Spleen (tissue), 11 donors: ENCODE measurements around the gene CHD2. TPM values are rescaled to one million over a fixed set of nuclear protein-coding genes. Genes with fewer than 3 reads are reported as not detected.
A peak's percentile ranks its signal among the peaks of the same experiment; 100 is the strongest.
"Not testable (repeated sequence)": the region's sequence is repeated elsewhere in the genome, so short reads cannot be mapped to it uniquely, and the experiment has no call there.

ENCODE experiments used
- DNase-seq: peaks from one replicate; pipeline ENCODE4 v3.0.0-alpha.2; 2020
- H3K27ac ChIP-seq, 8 donors: fragments of 200-600 bp; sonication (generic) in 7 of 8; 1 replicate in 4 of 8; 2 replicates in 4 of 8; pipeline versions ENCODE4 v1.5.0 to v1.8.0; 2016 to 2021; ENCODE audit warnings: inconsistent platforms in 4 of 8, mild to moderate bottlenecking in 4 of 8, moderate library complexity in 1 of 8
- H3K27me3 ChIP-seq, 7 donors: fragments of 200-600 bp; sonication (generic) in 6 of 7; replicated peaks in 1 of 7; 1 replicate in 4 of 7; 2 replicates in 3 of 7; pipeline versions ENCODE4 v1.5.0 to v1.8.0; 2016 to 2021; ENCODE audit warnings: inconsistent platforms in 3 of 7, mild to moderate bottlenecking in 1 of 7
- H3K36me3 ChIP-seq, 6 donors: fragments of 200-600 bp; sonication (generic) in 5 of 6; 1 replicate in 4 of 6; 2 replicates in 2 of 6; pipeline versions ENCODE4 v1.5.0 to v1.8.0; 2016 to 2021; ENCODE audit warnings: inconsistent platforms in 2 of 6
- H3K4me1 ChIP-seq, 6 donors: fragments of 200-600 bp; sonication (generic) in 5 of 6; 1 replicate in 3 of 6; 2 replicates in 3 of 6; pipeline versions ENCODE4 v1.5.0 to v1.8.0; 2016 to 2021; ENCODE audit warnings: inconsistent platforms in 3 of 6
- H3K4me3 ChIP-seq, 8 donors: fragments of 200-600 bp; sonication (generic) in 7 of 8; 1 replicate in 4 of 8; 2 replicates in 4 of 8; pipeline versions ENCODE4 v1.5.0 to v1.8.0; 2016 to 2021; ENCODE audit warnings: inconsistent platforms in 4 of 8, mild to moderate bottlenecking in 4 of 8, moderate library complexity in 2 of 8
- H3K9me3 ChIP-seq, 8 donors: fragments of 200-600 bp; sonication (generic) in 7 of 8; 1 replicate in 4 of 8; 2 replicates in 4 of 8; pipeline versions ENCODE4 v1.5.0 to v1.8.0; 2016 to 2021; ENCODE audit warnings: inconsistent platforms in 4 of 8
- POLR2A ChIP-seq, 3 donors: fragments of 450-650 bp; IDR thresholded peaks; one replicate each; pipeline ENCODE4 v1.5.1; 2017; ENCODE audit warnings: antibody characterized with exemption in 3 of 3, mild to moderate bottlenecking in 1 of 3
- POLR2AphosphoS5 ChIP-seq, 3 donors: sonication (generic); formaldehyde crosslinking; IDR thresholded peaks; one replicate each; pipeline ENCODE4 v1.5.1; 2017; ENCODE audit warnings: antibody characterized with exemption in 3 of 3
- WGBS, 5 donors: extraction: QIAGEN DNeasy Blood & Tissue Kit in 3 of 5; methylation state at CpG; one replicate each; pipeline versions ENCODE4 v1.1.5 to v1.1.7; 2013 to 2018; 5-methylcytosine and 5-hydroxymethylcytosine counted together
- intact Hi-C: fragments of 100-400 bp; cut with DNase I; formaldehyde crosslinking; loops from one replicate; pipeline ENCODE4 v1.15.0; 2023; ENCODE audit warnings: low total_unique reads
- polyA plus RNA-seq, 3 donors: library from polyadenylated mRNA; stranded (reverse); fragments of 200-250 nt; gene quantifications; one replicate each; pipeline ENCODE4 v1.2.1, GENCODE V29; 2013
- total RNA-seq, 7 donors: library from RNA; depleted of rRNA in 3 of 7; stranded (reverse); fragments of >200 nt in 3 of 7; fragmentation: NEBNext Ultra II Directional in 4 of 7; extraction: Animal tissue kit (Norgen Biotek cat#: 25700) in 4 of 7; gene quantifications; one replicate each; pipeline versions ENCODE4 v1.1.0 to v1.2.1, GENCODE V29; 2016 to 2021
- TF ChIP-seq, protein P1 (sequence below), 11 experiments: fragments of 200-600 bp in 7 of 11; fragments of 450-650 bp in 4 of 11; sonication (generic) in 4 of 11; IDR thresholded peaks in 8 of 11; conservative IDR thresholded peaks in 3 of 11; 1 replicate in 7 of 11; 2 replicates in 4 of 11; pipeline versions ENCODE4 v1.4.0 to v1.8.0; 2016 to 2021; ENCODE audit warnings: antibody characterized with exemption in 11 of 11, inconsistent platforms in 4 of 11, mild to moderate bottlenecking in 1 of 11
- donor health status: healthy with polysubstance abuse.
- donor health status: DM: no; HTN: no; CAD: no; lungs with moderate emphysema.
- donor health status: DM: no; HTN: no; CAD: no.
- donor health status: Bipolar disorder and iron deficiency.
- donor health status: healthy.
- donor health status: DM: no; HTN: no; CAD: no.
- donor health status: DM: yes; HTN: yes; CAD: no.

CHD2 gene
- total and polyA plus RNA-seq, 10 donors, result 37.3 to 232 (median 170) TPM

GRCh38 chr15:92917598-92918407 is 17.7 kb downstream of the CHD2 start:
- no peaks in the 10 kb centered on the region for H3K27me3 ChIP-seq
- 21 to 30% (median 23%) methylated on average over 11 of the region's 11 CpGs for WGBS, 5 donors
- peak overlapping the region; percentile 66 to 97 (median 84) for H3K27ac ChIP-seq
- peak overlapping the region in 1 of 8 donors; percentile 17 for H3K4me3 ChIP-seq
- H3K4me1 ChIP-seq, result peaks cover 78 to 100% (median 97%) of the 10 kb centered on the region in 6 donors
- peak in 1 of 3 donors; percentile 87 for TF ChIP-seq POLR2AphosphoS5 (IDR thresholded peaks at IDR 0.05)
- TF ChIP-seq, protein P1, sequence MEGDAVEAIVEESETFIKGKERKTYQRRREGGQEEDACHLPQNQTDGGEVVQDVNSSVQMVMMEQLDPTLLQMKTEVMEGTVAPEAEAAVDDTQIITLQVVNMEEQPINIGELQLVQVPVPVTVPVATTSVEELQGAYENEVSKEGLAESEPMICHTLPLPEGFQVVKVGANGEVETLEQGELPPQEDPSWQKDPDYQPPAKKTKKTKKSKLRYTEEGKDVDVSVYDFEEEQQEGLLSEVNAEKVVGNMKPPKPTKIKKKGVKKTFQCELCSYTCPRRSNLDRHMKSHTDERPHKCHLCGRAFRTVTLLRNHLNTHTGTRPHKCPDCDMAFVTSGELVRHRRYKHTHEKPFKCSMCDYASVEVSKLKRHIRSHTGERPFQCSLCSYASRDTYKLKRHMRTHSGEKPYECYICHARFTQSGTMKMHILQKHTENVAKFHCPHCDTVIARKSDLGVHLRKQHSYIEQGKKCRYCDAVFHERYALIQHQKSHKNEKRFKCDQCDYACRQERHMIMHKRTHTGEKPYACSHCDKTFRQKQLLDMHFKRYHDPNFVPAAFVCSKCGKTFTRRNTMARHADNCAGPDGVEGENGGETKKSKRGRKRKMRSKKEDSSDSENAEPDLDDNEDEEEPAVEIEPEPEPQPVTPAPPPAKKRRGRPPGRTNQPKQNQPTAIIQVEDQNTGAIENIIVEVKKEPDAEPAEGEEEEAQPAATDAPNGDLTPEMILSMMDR (IDR thresholded peaks at IDR 0.05 in 8 of 11, conservative IDR thresholded peaks at IDR 0.05 in 3 of 11), result peak; percentile 71 to 96 (median 91)
- no peak for TF ChIP-seq POLR2A (IDR thresholded peaks at IDR 0.05)
- H3K9me3 ChIP-seq, result no peaks in the 10 kb centered on the region
- peak; percentile 94 for DNase-seq
- intact Hi-C loops, result loop anchor here (5.0 kb wide), 1 partner anchor 111 kb away; no protein-coding TSS in a partner anchor
- H3K36me3 ChIP-seq, result peaks cover 0 to 40% (median 2%) of the 10 kb centered on the region in 6 donors

DNA sequence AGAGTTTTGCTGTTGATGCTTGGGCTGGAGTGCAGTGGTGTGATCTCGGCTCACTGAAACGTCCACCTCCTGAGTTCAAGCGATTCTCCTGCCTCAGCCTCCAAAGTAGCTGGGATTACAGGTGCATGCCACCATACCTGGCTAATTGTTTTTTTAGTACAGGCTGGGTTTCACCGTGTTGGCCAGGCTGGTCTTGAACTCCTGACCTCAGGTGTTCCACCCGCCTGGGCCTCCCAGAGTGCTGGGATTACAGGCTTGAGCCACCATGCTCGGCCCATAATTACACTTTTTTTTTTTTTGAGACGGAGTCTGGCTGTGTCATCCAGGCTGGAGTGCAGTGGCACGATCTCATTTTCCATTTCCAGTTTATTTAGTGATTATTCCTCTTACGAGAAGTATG is 18.8 kb downstream of the CHD2 start:
- intact Hi-C loops, result loop anchor here (5.0 kb wide), 1 partner anchor 112 kb away; no protein-coding TSS in a partner anchor
- not testable (repeated sequence) for H3K4me3 ChIP-seq, H3K9me3 ChIP-seq, DNase-seq, H3K27me3 ChIP-seq
- peak overlapping the region in 4 of 8 donors; percentile 38 to 97 (median 89) for H3K27ac ChIP-seq
- WGBS, 5 donors, result 87 to 94% (median 88%) methylated on average over 9 of the region's 9 CpGs
- H3K36me3 ChIP-seq, result peaks cover 0 to 51% (median 2%) of the 10 kb centered on the region in 6 donors
- H3K4me1 ChIP-seq, result peaks cover 76 to 100% (median 96%) of the 10 kb centered on the region in 6 donors

DNA sequence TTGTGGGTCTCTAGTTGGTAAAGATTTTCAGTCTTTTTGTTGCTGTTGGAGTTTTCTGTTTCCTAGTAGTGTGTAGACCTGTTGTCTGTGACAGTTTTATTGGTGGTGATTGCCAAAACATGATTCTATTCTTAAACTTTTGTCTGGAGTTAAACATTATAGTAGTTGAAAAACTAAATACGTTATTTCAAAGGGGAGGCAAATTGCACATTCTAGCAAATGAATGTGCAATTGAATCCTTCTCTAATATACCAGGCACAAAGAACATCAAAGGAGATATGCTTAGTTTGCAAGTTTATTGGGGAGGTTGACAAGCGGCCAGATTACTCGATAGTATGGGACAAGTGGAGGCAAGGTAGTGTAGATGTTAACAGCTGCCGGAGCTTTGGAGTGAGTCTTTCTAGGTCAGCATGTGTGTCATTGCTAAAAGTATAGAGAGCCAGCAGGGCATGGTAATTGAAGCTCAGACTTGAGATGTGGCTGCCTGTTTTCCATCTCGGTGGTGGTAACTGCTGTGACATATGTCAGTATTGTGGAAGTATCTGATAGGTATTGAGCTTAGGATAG is 20.6 kb downstream of the CHD2 start:
- 81 to 89% (median 87%) methylated on average over 5 of the region's 5 CpGs for WGBS, 5 donors
- intact Hi-C loops, result loop anchor here (5.0 kb wide), 1 partner anchor 123 kb away; no protein-coding TSS in a partner anchor
- DNase-seq, result no peak

More for the DNA sequence above, 20.6 kb downstream of the CHD2 start:
- Histone ChIP-seq H3K27ac (peak overlapping the region in 4 of 8 donors; percentile 63 to 97 (median 70)), H3K4me1 (peaks cover 63 to 100% (median 95%) of the 10 kb centered on the region in 6 donors), H3K4me3 (no peak overlapping the region), H3K9me3 (no peaks in the 10 kb centered on the region), H3K36me3 (peaks cover 0 to 69% (median 17%) of the 10 kb centered on the region in 6 donors), H3K27me3 (no peaks in the 10 kb centered on the region)
- TF ChIP-seq, protein P1 (IDR thresholded peaks at IDR 0.05 in 8 of 11, conservative IDR thresholded peaks at IDR 0.05 in 3 of 11), result no peak
- no peak for TF ChIP-seq POLR2A (IDR thresholded peaks at IDR 0.05)
- TF ChIP-seq POLR2AphosphoS5 (IDR thresholded peaks at IDR 0.05), result no peak
